ENCODE measurements around the gene SOX4.

Gene SOX4

GRCh38 chr6:21596145-21596948, 2.8 kb downstream of the SOX4 start:
- in situ Hi-C loops (cut with MboI; ENCODE audit: low sequenced_read_pairs, unreplicated experiment), result loop anchor here (25.0 kb wide), 2 partner anchors 659 to 734 kb away; no protein-coding TSS in a partner anchor
- peak; percentile 49 for DNase-seq (ENCODE audit: low spot score)

GRCh38 chr6:21596949-21597682, 3.6 kb downstream of the SOX4 start:
- peak; percentile 51 for DNase-seq (ENCODE audit: low spot score)
- in situ Hi-C loops (cut with MboI; ENCODE audit: low sequenced_read_pairs, unreplicated experiment), result loop anchor here (25.0 kb wide), 2 partner anchors 660 to 735 kb away; no protein-coding TSS in a partner anchor
- peak; percentile 18 for TF ChIP-seq CTCF (IDR thresholded peaks at IDR 0.05; ENCODE audit: borderline replicate concordance, control extremely low read depth, extremely low read depth, insufficient read depth, missing control alignments)

More at GRCh38 chr6:21596145-21596948, 2.8 kb downstream of the SOX4 start:
- no peak for TF ChIP-seq CTCF (IDR thresholded peaks at IDR 0.05; ENCODE audit: borderline replicate concordance, control extremely low read depth, extremely low read depth, insufficient read depth, missing control alignments)

GRCh38 chr6:21597801-21598673, 4.5 kb downstream of the SOX4 start:
- no peak for TF ChIP-seq CTCF (IDR thresholded peaks at IDR 0.05; ENCODE audit: borderline replicate concordance, control extremely low read depth, extremely low read depth, insufficient read depth, missing control alignments)
- in situ Hi-C loops (cut with MboI; ENCODE audit: low sequenced_read_pairs, unreplicated experiment), result loop anchor here (25.0 kb wide), 2 partner anchors 661 to 736 kb away; no protein-coding TSS in a partner anchor
- no peak for DNase-seq (ENCODE audit: low spot score)

- TF ChIP-seq CTCF (IDR thresholded peaks at IDR 0.05; ENCODE audit: borderline replicate concordance, control extremely low read depth, extremely low read depth, insufficient read depth, missing control alignments), result no peak
- in situ Hi-C loops (cut with MboI; ENCODE audit: low sequenced_read_pairs, unreplicated experiment), result loop anchor here (25.0 kb wide), 2 partner anchors 661 to 736 kb away; no protein-coding TSS in a partner anchor
- no peak for DNase-seq (ENCODE audit: low spot score)
Observed at GRCh38 chr6:21598674-21599023, 5.1 kb downstream of the SOX4 start.

- in situ Hi-C loops (cut with MboI; ENCODE audit: low sequenced_read_pairs, unreplicated experiment), result loop anchor here (25.0 kb wide), 2 partner anchors 662 to 737 kb away; no protein-coding TSS in a partner anchor
- DNase-seq (ENCODE audit: low spot score), result no peak
- no peak for TF ChIP-seq CTCF (IDR thresholded peaks at IDR 0.05; ENCODE audit: borderline replicate concordance, control extremely low read depth, extremely low read depth, insufficient read depth, missing control alignments)
Observed at GRCh38 chr6:21599051-21599696, 5.6 kb downstream of the SOX4 start.
